HG03097 (cell line): ENCODE data around the gene CPEB1.

Experiments
- ATAC-seq: cut with Tn5 transposase; IDR thresholded peaks from one replicate; pipeline ENCODE4 v1.9.1; 2021; ENCODE audit not compliant: unreplicated experiment, low FRiP score

The CPEB1 gene

GRCh38 chr15:82647045-82647834, at the start of gene CPEB1:
TSS of gene CPEB1 (minus strand) at chr15:82647363. CDS start at chr15:82628459, 18,904 bp downstream.
- no peak for ATAC-seq

GRCh38 chr15:82692171-82692570, 45.0 kb upstream of the CPEB1 start:
- no peak for ATAC-seq

GRCh38 chr15:82689147-82689546, 42.0 kb upstream of the CPEB1 start:
- no peak for ATAC-seq

- ATAC-seq, result no peak
Observed at GRCh38 chr15:82688691-82689090, 41.5 kb upstream of the CPEB1 start.

- no peak for ATAC-seq
Observed at GRCh38 chr15:82681371-82681770, 34.2 kb upstream of the CPEB1 start.

GRCh38 chr15:82680200-82681102, 33.3 kb upstream of the CPEB1 start:
- ATAC-seq, result no peak

GRCh38 chr15:82679626-82680199, 32.5 kb upstream of the CPEB1 start:
- ATAC-seq, result no peak

GRCh38 chr15:82677720-82678323, 30.7 kb upstream of the CPEB1 start:
- no peak for ATAC-seq

GRCh38 chr15:82674873-82675272, 27.7 kb upstream of the CPEB1 start:
- no peak for ATAC-seq

- ATAC-seq, result no peak
Observed at GRCh38 chr15:82670699-82671098, 23.5 kb upstream of the CPEB1 start.

GRCh38 chr15:82666606-82667005, 19.4 kb upstream of the CPEB1 start:
- ATAC-seq, result no peak

GRCh38 chr15:82664021-82664420, 16.9 kb upstream of the CPEB1 start:
- ATAC-seq, result no peak

GRCh38 chr15:82663186-82663600, 16.0 kb upstream of the CPEB1 start:
- no peak for ATAC-seq

GRCh38 chr15:82662641-82663040, 15.5 kb upstream of the CPEB1 start:
- no peak for ATAC-seq

GRCh38 chr15:82660378-82660777, 13.2 kb upstream of the CPEB1 start:
- ATAC-seq, result no peak

- ATAC-seq, result no peak
Observed at GRCh38 chr15:82656641-82657266, 9.6 kb upstream of the CPEB1 start.

- no peak for ATAC-seq
Observed at GRCh38 chr15:82655606-82656005, 8.4 kb upstream of the CPEB1 start.

- no peak for ATAC-seq
Observed at GRCh38 chr15:82653483-82654168, 6.5 kb upstream of the CPEB1 start.

GRCh38 chr15:82651708-82652107, 4.5 kb upstream of the CPEB1 start:
- no peak for ATAC-seq
